ENCODE results near the gene ELAPOR2. TPM values are rescaled to one million over a fixed set of nuclear protein-coding genes. Genes with fewer than 3 reads are reported as not detected.
"Not testable (repeated sequence)": the region's sequence is repeated elsewhere in the genome, so short reads cannot be mapped to it uniquely, and the experiment has no call there.

Gene ELAPOR2, protein sequence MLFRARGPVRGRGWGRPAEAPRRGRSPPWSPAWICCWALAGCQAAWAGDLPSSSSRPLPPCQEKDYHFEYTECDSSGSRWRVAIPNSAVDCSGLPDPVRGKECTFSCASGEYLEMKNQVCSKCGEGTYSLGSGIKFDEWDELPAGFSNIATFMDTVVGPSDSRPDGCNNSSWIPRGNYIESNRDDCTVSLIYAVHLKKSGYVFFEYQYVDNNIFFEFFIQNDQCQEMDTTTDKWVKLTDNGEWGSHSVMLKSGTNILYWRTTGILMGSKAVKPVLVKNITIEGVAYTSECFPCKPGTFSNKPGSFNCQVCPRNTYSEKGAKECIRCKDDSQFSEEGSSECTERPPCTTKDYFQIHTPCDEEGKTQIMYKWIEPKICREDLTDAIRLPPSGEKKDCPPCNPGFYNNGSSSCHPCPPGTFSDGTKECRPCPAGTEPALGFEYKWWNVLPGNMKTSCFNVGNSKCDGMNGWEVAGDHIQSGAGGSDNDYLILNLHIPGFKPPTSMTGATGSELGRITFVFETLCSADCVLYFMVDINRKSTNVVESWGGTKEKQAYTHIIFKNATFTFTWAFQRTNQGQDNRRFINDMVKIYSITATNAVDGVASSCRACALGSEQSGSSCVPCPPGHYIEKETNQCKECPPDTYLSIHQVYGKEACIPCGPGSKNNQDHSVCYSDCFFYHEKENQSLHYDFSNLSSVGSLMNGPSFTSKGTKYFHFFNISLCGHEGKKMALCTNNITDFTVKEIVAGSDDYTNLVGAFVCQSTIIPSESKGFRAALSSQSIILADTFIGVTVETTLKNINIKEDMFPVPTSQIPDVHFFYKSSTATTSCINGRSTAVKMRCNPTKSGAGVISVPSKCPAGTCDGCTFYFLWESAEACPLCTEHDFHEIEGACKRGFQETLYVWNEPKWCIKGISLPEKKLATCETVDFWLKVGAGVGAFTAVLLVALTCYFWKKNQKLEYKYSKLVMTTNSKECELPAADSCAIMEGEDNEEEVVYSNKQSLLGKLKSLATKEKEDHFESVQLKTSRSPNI
- 1.2 and 3.3 TPM in 2 replicates for total RNA-seq (2014; rRNA removed; shearing (Covaris generic))

- peak; percentile 27 for DNase-seq (ENCODE audit: low spot score)
Measured at GRCh38 chr7:87059525-87060287, at the start of gene ELAPOR2. ELAPOR2 (minus strand) TSS chr7:87059654; CDS start chr7:87059513, 141 bp downstream.

DNA sequence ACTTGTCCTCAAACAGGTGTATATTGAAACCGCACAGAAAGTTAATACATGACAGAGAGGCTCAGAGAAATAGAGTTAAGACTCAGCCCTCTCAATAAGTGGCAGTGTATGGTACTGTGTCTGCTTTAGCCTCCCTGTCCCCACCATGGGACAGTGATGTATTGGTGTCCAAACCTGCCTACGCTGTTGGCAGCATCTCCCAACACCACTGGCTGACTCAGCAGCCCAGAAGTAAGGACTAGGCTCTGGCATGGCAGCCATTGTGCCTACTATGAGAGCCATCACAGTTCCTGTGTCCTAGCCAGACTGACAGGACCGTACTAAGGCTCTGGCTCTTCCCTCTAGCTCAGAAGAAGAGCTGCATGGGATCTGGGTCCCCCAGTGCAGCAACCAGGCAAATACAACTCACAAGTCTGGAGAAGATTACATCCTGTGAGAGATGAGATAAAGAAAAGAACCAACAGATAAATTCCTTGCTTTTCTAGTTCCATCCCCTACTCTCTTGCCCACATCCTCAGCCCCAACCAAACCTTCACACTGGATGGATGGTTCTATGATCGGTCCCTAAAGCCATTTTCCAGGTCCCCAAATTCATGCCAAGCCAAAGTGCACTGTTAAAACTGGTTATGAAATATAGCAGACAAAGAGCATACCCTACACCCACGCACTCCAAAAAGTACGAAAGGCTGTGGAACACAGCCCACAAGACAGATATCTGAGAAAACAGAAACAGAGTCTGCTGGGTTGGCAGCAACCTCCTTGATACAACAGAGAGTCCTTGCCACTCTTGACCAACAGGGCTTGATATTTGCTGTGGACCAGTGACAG lies 48.7 kb upstream of the ELAPOR2 start:
- no peak for DNase-seq (ENCODE audit: low spot score)

DNA sequence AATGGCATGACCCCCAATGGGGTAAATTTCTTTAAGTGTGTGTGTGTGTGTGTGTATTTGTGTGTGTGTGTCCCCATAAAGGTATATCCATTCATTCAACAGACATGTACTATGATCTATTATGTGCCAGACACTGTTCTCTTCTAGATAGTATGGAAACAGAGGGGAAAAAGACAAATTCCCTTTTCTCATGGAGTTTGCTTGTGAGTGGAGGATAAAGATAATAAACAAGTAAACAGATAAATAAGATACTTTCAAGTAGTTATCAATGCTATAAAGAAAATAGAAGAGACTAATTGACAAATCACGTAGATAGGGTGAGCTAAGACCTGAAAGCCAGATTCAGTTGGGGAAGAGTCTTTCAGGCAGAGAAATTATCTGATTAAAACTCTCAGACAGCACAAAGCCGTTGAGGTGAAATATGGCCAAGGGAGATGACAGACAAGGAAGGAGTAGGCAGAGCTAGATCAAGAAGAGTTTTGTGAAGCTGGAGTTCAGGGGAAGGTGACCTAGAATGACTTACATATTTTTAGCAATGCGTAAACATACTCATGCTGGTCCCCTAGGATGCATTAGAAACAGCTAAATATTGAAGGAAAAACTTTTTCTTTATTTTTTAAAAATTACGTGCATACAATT lies 47.6 kb upstream of the ELAPOR2 start:
- no peak for DNase-seq (ENCODE audit: low spot score)

DNA sequence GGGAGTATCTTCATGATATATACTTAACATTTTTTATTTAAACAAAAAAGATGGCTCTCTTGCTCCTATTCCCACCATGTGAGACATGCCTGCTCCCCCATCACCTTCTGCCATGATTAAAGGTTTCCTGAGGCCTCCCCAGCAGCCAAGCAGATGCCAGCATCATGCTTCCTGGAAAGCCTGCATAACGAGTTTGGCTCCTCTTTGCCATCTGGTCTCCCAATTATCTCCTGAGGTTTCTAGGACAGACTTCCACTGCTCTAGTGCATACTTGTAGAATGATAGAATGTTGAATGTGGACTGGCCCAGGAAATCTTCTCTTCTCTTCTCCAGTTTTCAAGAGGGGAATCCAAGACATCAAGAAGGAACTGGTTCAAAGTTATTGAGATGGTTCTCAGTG lies 45.9 kb upstream of the ELAPOR2 start:
- no peak for DNase-seq (ENCODE audit: low spot score)

DNA sequence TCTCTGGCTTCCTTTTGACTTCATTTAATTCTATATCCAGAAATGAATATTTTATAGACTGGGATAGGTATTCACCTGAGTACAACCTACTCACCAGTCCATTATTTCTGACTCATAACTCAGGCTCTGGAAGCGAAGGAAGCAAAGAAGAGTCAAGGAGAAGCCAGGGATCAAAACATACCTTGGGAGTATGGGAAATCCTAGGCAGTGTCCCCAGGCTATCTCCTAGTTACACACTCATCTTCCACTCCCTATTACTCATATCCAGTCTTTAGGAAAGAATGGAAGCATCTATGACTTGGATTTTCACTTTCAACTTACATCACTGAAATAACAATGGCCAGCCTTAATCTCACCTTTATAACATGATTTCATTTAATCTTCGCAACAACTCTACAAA lies 40.9 kb upstream of the ELAPOR2 start:
- no peak for DNase-seq (ENCODE audit: low spot score)

DNA sequence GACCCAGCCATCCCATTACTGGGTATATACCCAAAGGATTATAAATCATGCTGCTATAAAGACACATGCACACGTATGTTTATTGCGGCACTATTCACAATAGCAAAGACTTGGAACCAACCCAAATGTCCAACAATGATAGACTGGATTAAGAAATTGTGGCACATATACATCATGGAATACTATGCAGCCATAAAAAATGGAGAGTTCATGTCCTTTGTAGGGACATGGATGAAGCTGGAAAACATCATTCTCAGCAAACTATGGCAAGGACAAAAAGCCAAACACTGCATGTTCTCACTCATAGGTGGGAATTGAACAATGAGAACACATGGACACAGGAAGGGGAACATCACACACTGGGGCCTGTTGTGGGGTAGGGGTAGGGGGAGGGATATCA lies 37.9 kb upstream of the ELAPOR2 start:
- not testable (repeated sequence) for DNase-seq (ENCODE audit: low spot score)

DNA sequence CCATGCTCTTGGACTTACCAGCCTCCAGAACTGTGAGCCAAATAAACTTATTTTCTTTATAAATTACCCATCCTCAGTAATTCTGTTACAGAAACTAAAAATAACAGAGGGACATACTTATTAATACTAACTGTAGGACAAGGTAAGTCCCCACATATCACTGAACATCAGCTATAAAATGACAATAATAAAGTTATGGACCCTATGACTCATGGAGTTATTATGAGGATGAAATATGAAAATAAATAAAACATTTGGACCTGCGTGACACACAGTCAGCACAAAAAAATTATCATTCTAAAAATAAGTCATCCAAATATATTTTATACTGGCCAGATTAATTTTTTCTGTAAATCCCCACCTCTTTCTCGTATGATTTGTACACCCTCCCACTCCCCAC lies 34.9 kb upstream of the ELAPOR2 start:
- DNase-seq (ENCODE audit: low spot score) = no peak

DNA sequence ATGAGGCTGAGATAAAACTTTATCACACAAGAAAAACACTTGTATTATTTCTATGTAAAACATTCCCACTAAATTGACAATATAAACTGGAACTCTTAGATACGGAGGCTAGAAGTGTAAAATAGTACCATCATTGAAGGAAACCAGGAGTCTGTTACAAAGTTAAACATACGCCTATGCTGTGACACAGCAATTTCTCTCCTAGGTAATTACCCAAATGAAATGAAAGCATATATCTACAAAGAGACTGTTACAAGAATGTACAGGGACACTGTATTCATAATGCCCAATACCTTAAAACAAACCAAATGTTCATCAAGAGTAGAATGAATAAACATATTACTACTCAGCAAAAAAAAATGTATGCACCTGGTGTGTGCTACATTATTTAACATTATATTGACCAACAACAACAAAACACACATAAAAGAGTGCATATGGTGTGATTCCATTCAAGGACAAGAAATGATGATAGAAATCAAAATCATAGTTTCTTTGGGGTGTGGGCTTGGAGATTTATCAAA lies 33.2 kb upstream of the ELAPOR2 start:
- DNase-seq (ENCODE audit: low spot score) = no peak

DNA sequence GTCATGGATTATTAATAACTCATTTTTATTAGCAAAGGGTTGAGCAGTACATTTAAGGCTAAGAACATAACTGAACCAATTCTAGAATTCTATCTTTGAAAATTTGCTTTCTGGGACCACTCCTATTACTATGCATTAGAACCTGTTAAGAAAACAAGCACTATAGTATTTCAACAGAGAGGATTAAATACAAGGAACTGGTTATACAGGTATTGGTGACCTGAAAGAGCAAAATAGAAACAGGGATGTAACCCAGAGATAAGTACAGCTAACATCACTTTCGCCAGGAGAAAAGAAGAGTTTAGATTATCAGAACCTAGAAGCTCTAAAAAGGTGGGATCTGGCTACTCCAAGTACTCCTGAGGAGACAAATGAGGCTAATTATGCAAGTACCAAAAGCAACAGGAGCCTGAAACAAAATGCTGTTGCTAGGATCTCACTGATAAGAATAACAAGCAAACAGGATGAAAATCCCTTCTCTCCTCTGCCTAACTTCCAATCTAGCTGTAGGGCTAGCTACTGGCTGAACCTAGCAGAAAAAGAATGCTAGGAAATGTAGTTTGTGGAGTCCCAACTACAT lies 32.1 kb upstream of the ELAPOR2 start:
- DNase-seq (ENCODE audit: low spot score) = no peak

DNA sequence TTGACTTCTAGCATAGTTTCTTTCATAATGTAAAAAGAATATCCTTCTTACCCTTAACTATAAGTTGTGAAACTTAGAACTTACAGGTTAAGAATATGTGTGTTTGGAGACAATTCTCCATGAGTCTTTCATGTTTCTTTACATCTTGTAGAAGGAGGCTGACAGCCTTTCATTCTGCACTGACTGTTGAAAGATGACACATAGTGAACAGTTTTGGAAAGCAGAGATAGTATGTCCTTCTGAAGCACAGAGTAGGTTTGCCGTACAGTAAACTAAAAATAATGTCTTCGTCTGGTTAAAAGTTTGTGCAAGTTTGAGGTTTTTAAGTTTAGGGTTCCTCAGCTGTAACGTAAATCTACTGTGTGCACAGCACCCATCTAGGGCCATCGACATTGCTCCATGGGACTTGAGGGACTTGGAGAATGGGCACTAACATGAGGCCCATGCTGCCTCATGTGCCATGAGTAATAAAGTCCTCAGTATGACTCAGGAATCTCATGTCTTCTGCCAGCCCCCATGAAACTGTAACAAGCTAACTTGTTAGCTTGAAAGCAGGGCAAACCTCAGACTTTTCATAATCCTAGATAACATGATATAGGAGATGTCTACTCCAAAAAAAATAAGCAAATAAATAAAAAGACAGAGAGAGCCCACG lies 24.5 kb upstream of the ELAPOR2 start:
- peak; percentile 10 for DNase-seq (ENCODE audit: low spot score)

DNA sequence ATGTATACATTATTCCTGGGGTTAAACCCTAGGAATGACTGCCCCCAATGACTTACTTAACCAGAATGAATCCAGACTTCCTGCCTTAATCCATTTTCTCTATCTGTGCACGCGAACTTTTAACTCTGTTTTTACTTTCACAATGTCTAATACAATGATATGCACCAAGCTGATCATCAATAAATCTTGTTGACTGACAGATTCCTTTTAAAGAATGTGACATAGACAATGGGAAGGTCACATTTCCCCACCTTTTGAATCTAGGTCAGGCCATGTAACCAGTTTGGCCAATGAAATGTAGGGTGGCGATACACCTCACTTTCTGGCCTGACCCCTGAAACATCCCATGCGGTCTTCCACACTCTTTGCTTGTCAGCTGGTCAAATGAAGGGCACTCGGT lies 23.2 kb upstream of the ELAPOR2 start:
- no peak for DNase-seq (ENCODE audit: low spot score)

- no peak for DNase-seq (ENCODE audit: low spot score)
Measured at GRCh38 chr7:87075671-87076404, 16.4 kb upstream of the ELAPOR2 start.

DNA sequence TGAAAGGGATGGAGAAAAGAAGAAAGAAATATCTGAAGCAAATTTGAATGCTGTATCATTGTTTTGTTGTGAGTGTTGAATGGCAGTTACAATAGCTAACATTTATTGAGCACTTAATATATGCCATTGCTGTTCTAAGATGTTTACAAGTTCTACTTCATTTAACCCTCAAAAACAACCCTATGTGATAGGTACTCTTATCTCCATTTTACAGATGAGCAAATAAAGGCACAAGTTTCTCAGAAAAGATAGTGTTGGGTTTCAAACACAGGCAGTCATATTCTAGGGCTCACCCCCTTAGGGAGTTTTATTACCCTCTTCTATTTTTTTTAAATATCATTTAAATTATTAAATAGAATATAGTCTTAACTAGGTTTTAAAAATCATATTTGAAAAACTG lies 8.3 kb upstream of the ELAPOR2 start:
- no peak for DNase-seq (ENCODE audit: low spot score)

DNA sequence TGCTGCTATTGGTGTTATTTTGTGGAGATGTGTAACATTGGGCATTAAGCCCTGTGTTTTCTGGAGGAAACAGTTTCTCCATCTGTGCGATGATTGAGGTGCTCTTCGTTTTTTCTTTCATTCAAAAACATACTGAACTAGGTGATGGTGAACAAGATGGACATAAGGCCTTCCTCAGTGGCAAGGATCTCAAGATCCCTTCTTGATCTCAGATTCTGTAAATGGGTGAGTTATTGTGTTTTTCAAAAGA lies 759 bp upstream of the ELAPOR2 start:
- no peak for DNase-seq (ENCODE audit: low spot score)

GRCh38 chr7:87058744-87059524 lies 520 bp downstream of the ELAPOR2 start:
- DNase-seq (ENCODE audit: low spot score) = no peak

GRCh38 chr7:87057210-87057609 lies 2.2 kb downstream of the ELAPOR2 start:
- no peak for DNase-seq (ENCODE audit: low spot score)

DNA sequence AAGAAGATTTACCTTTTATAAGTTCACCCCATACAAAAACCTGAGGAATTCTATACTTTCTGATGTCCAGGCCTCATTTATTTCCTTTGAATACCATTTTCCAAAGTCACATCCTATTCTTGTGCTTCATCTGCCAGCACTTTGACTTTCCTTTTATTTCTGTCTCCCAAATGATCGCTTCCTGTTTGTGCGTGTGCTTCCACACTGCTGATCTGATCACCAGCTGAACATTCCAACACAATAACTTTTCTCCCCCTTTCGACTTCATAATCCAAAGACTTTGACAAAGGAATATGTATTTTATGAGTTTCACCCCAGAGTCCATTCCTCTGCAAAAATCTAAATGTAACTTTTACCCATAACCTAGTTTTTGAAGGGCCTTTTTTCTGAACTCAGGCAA lies 3.1 kb downstream of the ELAPOR2 start:
- DNase-seq (ENCODE audit: low spot score) = no peak

- DNase-seq (ENCODE audit: low spot score) = no peak
Measured at GRCh38 chr7:87048839-87049238, 10.6 kb downstream of the ELAPOR2 start.
